Fibroblast of mammary gland (primary cell): Measurements from ENCODE around the gene MSH5.

Experiments used
- DNase-seq: peaks from one replicate; pipeline ENCODE4 v3.0.0-alpha.2; 2010; ENCODE audit warnings: low read depth
- H3K4me3 ChIP-seq: 2 replicates; pipeline ENCODE4 v1.5.1; 2011; ENCODE audit warnings: low read depth, mild to moderate bottlenecking, low read length, moderate library complexity; ENCODE audit not compliant: control insufficient read depth
- TF ChIP-seq, protein P1 (sequence below): conservative IDR thresholded peaks from 2 replicates; pipeline ENCODE4 v1.5.1; 2011; ENCODE audit warnings: low read depth, low read length, inconsistent platforms; ENCODE audit not compliant: control insufficient read depth, insufficient read depth

The MSH5 gene

DNA sequence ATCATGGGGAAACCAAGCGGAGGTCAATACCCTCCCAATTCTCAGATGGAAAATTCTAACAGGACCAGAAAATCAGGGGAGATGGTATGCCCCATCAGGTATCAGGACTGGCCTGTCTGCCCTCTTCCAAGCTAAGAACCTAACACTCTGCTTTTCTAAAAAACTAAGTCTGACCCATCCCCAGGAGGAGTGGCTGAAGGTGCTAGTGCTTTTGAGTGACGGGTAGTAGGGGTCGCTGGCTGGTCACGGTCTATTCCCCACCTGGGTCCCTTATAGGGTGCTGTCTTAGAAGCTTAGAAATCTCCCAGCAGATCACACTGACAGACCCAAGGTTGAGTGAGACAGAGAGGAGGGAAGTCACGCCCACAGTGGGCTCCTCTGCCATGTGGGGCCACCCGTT lies 46.3 kb upstream of the MSH5 start:
- TF ChIP-seq, protein P1, sequence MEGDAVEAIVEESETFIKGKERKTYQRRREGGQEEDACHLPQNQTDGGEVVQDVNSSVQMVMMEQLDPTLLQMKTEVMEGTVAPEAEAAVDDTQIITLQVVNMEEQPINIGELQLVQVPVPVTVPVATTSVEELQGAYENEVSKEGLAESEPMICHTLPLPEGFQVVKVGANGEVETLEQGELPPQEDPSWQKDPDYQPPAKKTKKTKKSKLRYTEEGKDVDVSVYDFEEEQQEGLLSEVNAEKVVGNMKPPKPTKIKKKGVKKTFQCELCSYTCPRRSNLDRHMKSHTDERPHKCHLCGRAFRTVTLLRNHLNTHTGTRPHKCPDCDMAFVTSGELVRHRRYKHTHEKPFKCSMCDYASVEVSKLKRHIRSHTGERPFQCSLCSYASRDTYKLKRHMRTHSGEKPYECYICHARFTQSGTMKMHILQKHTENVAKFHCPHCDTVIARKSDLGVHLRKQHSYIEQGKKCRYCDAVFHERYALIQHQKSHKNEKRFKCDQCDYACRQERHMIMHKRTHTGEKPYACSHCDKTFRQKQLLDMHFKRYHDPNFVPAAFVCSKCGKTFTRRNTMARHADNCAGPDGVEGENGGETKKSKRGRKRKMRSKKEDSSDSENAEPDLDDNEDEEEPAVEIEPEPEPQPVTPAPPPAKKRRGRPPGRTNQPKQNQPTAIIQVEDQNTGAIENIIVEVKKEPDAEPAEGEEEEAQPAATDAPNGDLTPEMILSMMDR, result no peak
- no peak overlapping the region for H3K4me3 ChIP-seq

GRCh38 chr6:31697555-31697954 lies 42.2 kb upstream of the MSH5 start:
- TF ChIP-seq, protein P1, result no peak
- no peak for DNase-seq
- H3K4me3 ChIP-seq, result no peak overlapping the region

More for the DNA sequence above, 46.3 kb upstream of the MSH5 start:
- no peak for DNase-seq

DNA sequence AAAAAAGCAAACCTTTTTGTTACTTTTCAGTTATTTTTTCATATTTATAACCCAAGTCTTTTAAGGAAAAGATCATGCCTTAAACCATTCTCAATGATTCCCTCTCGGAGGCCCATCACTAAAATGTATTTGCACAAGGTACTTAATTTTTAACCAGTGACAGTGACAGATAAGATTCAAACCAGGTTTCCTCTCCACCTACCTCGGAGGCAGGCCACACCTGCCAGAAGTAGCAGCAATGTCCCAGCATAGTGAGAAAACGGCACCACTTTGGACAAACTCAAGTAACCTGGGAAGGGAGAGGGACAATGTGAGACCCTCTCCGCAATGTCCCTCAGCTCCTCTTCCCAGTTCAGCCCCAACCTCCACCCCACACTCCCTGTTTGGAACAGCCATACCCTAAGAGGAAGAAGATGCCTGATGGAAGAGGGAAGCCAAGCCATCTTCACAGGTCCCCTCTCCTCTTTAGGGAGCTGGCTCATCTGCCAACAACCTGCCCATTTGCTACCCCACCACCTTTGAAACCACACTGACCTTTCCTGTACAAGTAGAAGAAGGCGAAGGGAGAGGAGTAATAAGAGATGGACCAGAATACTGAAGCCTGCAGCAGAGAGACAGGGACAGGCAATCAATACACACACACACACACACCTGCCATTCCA lies 38.9 kb upstream of the MSH5 start:
- DNase-seq, result no peak
- TF ChIP-seq, protein P1, result no peak
- no peak overlapping the region for H3K4me3 ChIP-seq

- DNase-seq, result peak; percentile 40
- TF ChIP-seq, protein P1, result no peak
- peak overlapping the region; percentile 94 for H3K4me3 ChIP-seq
These were observed 38.0 kb upstream of the MSH5 start for GRCh38 chr6:31701666-31702404.

GRCh38 chr6:31702405-31702818 lies 37.4 kb upstream of the MSH5 start:
- DNase-seq, result no peak
- H3K4me3 ChIP-seq, result peak overlapping the region; percentile 94
- TF ChIP-seq, protein P1, result no peak

DNA sequence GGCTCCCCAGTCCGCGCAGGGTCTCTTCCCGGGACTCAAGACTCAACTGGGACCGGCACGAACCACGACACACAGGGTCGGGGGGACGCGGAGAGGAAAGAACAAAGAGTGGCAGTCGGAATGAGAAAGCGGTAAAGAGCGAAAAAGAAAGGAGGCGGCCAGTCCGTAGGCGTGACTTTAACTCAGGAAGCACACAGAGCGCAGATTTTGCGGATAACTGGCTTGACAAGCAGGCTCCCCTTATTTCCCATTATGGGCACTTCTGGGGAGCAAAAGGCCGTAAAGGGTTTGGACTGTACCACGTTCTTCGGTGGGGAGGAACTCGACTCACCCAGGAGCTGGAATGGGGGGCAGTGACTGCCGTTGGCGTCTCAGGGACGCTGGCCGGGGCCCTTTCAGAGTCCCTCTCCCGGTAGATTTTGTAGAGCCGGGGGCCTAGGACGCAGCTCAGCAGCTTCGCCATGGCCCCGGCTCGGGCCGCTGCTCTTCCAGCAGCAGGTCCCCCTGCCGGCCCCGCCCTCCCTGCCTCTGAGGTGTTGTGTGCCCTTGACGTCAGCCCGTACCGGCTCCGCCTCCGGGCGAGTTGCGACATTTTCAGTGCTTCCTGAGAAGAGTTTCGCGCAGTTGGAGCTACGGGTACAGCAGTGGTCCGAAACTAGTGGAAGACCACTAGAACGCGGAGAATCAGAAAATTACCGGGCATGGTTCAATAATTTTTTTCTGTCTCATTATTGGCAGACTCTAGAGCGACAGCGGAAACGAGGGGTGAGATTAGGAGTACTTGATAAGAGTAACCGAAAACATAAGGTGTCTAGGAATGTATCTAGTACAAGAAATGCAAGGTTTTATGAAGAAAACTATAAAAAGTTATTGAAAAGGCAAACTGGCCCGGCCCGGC lies 36.7 kb upstream of the MSH5 start, which contains the start of gene ABHD16A:
ABHD16A (minus strand) TSS at position 506 of the 898 bp plus-strand sequence; CDS start at position 463, 43 bp downstream.
- TF ChIP-seq, protein P1, result no peak
- H3K4me3 ChIP-seq, result peak within 1 kb of the TSS; percentile 94
- peak; percentile 98 for DNase-seq
